ENCODE data around the gene SPTBN1.

SPTBN1 gene

DNA sequence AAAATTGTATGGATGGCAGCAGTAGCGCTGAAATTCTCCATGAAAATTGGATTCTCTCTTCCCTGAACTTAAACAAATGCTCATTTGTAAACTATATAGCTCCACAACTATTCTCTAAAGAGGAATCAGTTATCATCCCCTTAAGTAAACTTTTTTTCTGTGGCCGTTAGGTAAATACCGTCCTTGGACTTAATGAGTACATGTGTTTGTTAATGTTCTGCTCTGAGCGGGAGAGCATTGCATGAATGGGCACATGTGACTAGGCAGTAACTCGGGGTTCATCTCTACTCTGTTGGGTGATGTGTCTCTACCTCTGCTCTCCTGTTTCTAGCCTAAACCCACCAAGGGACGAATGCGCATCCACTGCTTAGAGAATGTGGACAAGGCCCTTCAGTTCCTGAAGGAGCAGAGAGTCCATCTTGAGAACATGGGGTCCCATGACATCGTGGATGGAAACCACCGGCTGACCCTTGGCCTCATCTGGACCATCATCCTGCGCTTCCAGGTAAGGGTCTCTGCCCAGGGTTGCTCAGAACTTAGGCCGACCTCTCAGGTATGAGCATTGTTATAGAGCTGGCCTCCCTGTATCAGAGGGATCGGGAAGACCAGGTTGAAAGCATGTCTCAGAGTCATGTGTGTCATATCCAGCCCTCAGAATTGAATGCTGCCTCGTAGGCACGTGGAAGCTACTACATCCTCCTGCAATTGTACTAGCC, 155.9 kb downstream of the SPTBN1 start:
- DNase-seq (ENCODE audit: low spot score) = no peak

DNA sequence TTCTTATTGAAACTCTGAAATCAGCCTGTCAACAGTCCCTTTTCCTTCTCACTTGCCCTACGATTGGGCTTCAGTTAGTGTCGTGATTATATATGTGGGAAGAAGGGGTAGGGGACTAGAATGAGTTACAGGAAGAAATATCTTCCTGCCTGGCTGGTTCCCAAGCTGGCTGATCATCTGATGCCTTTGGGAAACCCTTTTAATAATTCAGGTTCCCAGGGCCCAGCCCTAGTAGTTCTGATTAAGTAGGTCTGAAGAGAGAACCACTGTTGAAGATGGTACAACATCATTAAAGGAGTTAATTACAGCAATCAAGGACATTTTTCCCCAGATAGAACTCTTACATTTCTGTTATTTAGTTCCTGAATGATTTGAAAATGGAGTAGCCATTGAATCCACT, 157.3 kb downstream of the SPTBN1 start:
- DNase-seq (ENCODE audit: low spot score) = peak; percentile 62

DNA sequence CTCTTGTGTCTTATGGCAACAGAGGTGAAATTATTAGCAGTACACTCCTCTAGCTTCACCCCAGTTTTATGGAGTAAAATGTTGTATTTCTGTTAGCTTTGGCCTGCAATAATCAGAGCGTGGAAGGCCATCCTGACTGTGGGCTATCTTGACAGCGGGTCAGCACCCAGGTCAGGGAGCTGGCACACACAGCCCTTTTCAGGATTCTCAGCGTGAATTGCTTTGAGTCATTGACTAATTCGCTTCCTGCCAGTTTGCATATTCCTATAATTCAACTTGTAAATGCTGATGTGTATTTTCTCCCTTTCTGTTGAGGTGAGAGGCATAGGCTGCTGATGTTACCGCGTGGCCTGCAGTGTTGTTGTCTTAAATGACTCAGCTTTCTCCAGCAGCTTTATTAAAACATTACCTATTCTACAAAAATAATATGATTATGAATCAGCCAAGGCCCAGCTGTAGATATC, 157.7 kb downstream of the SPTBN1 start:
- peak; percentile 92 for DNase-seq (ENCODE audit: low spot score)

DNA sequence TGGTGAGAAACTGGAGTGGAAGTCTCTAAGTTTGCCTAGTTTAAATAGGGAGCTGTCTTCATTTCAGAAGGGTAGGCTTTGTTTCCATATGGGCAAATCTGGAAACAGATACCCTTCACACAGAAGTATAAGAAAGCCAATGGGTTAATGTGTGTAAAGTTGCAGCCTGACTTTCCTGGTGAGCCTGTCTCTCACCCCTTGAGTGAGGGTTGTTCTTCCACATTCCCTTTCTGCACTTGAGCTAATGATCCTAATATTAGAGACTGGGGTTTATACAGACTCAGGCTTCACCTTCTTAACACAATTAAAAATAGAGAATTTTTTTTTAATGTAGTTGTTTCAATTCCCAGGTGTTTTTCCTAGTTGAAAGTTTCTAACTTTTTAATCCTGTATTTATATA, 158.7 kb downstream of the SPTBN1 start:
- DNase-seq (ENCODE audit: low spot score) = no peak

DNA sequence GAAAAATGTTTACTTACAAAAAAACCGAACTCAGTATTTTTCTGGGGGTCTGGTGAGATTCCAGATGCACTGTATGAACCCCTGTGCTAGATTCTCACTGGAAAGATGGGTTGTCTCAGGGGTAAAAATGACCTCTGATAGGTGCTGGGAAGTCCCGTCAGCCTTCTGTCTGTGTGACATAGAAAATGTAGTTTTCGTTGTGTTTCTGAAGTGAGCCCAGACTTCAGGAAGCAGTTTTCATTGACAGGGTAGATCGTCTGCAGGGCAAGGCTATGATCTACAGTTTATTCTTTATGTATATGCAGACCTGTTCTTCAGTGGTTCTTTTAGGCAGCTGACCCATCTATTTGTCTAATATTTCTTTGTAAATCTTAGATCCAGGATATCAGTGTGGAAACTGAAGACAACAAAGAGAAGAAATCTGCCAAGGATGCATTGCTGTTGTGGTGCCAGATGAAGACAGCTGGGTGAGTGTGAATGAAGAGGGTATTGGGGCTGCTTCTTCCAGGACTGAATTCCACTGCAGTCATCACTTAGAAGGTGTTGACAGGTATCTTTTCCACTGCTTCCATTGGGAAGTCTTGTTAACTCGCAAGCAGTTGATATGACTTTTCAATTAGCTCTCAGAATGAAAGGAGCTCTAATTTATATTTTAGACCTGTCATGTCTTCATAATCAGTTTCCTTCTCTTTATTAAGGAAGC, 159.9 kb downstream of the SPTBN1 start:
- no peak for DNase-seq (ENCODE audit: low spot score)

DNA sequence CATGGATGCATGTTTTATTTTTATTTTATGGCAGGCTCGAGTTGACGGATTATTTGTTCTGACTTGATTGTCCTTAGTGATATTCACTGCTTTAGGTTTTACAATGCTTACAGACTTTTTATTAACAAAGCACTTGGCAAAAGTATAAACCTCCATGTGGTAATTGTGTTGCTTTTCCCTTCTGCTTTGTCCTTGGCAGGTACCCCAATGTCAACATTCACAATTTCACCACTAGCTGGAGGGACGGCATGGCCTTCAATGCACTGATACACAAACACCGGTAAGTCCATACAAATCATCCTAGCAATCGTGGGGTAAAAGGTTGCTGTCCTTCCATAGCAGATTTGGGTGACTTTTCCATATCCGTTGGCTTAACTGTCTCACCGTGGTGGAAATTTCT, 161.3 kb downstream of the SPTBN1 start:
- DNase-seq (ENCODE audit: low spot score) = no peak

DNA sequence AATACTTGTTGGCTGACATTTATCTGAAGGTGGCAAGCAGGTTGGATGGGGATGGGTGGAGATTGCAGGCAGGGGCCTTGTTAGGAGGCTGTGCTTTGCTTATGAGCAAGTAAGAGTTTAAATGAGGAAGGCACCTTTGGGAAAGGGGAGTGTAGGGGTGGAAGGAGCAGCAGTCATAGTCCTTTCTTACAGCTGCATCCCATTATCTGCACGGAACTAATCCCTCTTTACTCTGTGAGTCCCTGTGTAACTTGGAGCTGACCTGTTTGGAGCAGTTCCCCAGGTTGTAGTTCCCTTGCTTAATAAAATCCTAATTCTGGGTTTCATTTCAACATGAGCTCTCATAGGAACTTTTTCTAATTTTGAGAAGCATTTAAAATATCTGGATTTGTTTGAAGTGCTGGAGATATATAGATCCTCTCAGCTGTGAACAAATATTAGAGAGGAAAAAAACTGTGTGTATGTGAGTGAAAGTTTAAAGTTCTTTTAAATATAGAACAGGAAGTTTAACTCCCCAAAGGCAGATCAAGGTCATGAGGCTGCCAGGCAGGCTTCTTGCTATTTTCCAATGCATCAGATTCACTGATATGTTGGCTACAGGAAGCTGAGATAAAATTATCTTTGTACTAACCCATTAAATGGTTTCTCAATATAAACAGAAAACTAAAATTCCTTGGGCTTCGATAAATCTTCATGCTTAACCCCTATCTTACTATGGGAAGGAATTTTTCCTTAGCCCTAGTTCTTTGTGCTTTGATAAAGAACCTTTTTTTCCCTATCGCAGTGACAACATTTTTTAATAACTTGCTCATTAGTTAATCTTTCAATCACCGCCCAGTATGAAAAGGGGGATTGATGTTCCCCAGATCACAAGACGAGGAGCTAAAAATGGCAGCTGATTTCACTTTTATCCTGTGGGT, 162.8 kb downstream of the SPTBN1 start:
- no peak for DNase-seq (ENCODE audit: low spot score)

DNA sequence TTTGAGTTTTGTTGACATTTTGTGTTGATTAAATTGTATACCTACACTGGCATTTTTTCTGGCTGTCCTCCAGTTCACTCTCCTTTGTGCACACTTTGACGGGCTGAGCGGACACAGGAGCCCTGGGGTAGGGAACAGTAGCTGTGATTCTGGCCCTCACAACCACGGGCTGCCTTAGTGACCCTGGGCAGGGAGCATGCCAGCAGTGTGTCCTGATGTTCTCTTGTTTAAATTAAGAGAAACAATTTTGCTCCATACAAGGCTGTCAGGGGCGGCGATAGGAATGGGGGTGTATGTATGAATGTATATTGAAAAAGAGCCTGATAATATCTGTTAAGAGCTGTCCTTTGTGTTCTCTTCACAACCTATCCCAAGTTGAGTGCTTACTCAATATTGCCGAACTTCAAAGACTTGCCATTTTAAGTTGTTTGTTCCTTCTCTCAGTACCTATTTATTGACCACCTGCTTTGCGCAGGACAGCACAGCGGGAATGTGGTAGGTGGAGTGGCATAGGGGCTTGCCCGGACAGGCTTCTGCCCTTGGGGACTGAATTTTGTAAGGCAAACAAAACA, 163.6 kb downstream of the SPTBN1 start:
- DNase-seq (ENCODE audit: low spot score) = no peak

DNA sequence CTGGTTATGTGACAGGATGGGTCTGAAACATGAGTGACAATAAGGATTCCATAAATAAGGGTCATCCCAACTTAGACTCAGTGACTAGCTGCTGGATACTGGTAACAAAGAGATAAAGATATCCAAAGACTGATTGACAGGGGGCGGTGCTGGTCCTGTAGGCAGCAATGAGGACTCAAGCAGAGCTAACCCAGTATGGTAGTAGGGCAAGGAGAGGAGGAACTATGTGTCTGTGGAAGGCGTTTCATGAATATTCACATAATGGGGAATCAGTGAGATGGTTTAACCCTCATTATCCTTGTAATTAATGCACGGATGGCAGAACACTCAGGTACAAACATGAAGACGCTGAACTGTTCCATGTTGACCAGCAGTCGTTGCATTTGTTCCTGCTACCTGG, 164.8 kb downstream of the SPTBN1 start:
- DNase-seq (ENCODE audit: low spot score) = no peak

DNA sequence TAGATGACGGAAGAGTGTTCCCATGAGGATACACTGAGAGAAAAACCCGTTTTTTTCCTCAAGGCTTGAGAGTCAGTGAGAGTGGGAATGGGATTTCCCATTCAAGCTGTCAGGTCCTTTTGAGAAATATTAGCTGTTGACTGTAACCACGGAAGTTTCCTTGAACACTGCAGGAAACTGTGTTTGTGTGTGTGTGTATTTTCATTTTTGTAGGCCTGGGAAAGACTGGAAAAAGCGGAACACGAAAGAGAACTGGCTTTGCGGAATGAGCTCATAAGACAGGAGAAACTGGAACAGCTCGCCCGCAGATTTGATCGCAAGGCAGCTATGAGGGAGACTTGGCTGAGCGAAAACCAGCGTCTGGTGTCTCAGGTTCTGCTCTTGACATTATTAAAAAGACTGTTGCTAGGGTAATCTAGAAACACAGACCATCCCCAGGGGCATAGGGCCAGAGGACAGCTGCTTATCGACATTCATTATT, 168.5 kb downstream of the SPTBN1 start:
- no peak for DNase-seq (ENCODE audit: low spot score)

DNA sequence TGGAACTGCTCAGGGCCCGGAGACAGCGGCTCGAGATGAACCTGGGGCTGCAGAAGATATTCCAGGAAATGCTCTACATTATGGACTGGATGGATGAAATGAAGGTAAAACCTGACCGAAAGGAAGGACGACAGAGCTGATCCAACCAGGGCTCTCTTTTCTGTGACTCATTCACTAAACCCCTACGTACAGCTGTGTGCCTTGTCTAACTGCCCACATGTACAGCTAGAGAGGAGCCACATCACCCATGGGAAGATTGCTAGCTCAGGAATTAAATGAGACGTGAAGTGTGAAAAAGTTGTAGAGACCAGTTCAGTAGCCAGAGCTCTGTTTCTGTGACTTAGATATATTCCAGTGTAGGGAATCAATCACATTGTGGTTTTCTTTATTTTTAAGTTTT, 170.0 kb downstream of the SPTBN1 start:
- DNase-seq (ENCODE audit: low spot score) = no peak

DNA sequence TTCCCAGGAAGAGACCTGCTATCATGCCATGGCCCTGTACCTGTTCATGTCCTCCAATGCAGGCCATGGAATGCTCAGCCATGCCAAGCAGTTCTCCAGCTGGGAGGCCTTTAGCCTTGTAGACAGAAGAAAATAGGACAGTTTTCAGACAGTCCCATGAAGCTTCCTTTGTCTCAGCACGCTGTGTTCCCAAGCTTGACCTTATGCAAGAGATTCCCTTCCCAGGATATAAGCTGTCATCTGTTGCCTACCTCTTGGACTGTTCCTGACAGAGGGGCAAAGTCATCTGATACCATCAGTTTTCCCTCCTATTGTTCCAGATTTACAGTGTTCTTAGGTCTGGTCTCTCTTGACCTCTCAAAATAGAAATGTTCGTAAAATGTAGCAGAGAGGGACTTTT, 170.8 kb downstream of the SPTBN1 start:
- DNase-seq (ENCODE audit: low spot score) = no peak

DNA sequence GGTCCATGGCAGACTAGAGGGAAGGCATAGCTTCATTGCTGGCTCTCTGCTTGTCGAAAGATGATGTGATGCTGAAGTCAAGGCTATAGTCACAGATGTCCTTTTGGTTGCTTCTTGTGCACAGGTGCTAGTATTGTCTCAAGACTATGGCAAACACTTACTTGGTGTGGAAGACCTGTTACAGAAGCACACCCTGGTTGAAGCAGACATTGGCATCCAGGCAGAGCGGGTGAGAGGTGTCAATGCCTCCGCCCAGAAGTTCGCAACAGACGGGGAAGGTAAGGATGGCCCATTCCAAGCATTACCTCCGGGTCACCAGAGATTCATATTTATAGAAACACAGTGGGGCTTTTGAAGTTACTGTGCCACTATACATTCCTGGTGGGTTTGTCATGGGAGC, 171.8 kb downstream of the SPTBN1 start:
- DNase-seq (ENCODE audit: low spot score) = no peak

DNA sequence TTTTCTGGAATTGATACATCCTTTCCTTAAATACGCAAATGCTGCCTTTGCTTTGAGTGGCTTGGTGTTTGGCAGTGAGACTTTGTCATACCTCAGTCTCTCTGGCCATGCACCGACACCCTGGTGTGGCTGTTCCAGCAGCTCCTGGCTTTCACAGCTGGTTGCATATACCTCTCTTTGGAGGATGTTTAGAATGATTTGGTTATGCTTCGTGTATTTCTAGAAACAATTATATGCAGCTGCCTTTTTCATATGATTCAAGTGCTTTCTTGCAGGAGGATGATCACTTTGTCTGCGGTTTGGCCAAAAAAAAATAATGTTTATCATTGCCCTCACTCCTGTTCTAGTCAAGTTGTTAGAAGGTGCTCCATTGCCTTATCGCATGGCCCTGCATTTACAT, 172.3 kb downstream of the SPTBN1 start:
- no peak for DNase-seq (ENCODE audit: low spot score)

DNA sequence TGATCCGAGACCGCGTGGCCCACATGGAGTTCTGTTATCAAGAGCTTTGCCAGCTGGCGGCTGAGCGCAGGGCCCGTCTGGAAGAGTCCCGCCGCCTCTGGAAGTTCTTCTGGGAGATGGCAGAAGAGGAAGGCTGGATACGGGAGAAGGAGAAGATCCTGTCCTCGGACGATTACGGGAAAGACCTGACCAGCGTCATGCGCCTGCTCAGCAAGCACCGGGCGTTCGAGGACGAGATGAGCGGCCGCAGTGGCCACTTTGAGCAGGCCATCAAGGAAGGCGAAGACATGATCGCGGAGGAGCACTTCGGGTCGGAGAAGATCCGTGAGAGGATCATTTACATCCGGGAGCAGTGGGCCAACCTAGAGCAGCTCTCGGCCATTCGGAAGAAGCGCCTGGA, 172.8 kb downstream of the SPTBN1 start:
- no peak for DNase-seq (ENCODE audit: low spot score)

DNA sequence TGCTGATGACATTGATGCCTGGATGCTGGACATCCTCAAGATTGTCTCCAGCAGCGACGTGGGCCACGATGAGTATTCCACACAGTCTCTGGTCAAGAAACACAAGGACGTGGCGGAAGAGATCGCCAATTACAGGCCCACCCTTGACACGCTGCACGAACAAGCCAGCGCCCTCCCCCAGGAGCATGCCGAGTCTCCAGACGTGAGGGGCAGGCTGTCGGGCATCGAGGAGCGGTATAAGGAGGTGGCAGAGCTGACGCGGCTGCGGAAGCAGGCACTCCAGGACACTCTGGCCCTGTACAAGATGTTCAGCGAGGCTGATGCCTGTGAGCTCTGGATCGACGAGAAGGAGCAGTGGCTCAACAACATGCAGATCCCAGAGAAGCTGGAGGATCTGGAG, 173.3 kb downstream of the SPTBN1 start:
- DNase-seq (ENCODE audit: low spot score) = no peak

DNA sequence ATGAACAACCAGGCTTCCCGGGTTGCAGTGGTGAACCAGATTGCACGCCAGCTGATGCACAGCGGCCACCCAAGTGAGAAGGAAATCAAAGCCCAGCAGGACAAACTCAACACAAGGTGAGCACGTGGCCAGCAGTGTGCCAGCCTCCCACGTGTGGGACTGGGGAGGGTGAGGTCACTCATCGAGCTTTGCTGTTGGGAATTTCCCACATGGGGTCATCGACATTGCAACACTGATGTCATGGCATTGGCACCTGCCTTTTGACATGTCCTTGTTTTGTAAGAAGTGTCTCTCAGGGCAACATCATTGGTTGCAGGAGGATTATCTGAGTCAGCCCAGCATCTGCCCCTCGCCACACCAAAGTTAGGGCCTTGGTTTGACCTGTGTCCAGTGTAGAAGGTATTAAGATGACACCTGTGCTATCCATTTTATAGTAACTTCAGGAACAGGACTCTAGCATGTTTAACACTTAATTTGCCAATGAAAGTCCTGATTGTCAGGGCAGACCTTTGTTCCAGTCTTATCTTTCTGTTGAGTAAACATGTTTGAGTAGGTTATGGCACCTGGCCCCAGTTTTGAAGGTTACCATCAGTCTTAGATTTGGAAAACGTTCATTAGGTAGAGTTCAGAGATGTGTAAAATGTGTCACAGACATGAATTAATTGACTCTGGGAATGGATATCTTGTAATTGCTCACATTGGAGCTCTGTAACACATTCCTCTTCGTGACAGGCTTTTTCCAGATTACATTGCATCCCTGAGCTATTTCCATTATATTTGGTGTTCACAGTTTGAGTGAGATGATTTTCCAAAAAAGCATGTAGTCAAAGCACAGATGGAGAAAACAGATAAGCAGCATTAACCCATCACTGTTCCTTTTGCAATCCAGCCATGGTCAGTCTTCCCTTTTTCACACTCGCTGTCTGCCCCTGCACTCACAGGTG, 174.1 kb downstream of the SPTBN1 start:
- peak; percentile 100 for DNase-seq (ENCODE audit: low spot score)

DNA sequence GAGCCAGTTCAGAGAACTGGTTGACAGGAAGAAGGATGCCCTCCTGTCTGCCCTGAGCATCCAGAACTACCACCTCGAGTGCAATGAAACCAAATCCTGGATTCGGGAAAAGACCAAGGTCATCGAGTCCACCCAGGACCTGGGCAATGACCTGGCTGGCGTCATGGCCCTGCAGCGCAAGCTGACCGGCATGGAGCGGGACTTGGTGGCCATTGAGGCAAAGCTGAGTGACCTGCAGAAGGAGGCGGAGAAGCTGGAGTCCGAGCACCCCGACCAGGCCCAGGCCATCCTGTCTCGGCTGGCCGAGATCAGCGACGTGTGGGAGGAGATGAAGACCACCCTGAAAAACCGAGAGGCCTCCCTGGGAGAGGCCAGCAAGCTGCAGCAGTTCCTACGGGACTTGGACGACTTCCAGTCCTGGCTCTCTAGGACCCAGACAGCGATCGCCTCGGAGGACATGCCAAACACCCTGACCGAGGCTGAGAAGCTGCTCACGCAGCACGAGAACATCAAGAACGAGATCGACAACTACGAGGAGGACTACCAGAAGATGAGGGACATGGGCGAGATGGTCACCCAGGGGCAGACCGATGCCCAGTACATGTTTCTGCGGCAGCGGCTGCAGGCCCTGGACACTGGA, 174.9 kb downstream of the SPTBN1 start:
- no peak for DNase-seq (ENCODE audit: low spot score)

DNA sequence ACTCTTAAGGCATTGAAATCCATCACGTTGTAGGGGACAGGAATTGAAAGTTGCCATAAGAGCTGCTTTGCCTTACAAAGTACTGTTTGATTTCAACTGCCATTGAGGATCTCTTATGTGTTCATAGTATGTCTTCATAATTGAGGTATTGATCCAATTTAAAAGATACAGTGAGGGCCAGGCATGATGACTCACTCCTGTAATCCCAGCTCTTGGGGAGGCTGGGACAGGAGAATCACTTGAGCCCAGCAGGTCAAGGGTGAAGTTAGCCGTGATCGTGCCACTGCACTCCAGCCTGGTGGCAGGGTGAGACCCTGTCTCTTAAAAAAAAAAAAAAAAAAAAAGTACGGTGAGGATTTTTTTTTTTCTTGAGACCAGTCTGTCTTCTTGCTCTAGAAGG, 175.6 kb downstream of the SPTBN1 start:
- DNase-seq (ENCODE audit: low spot score) = no peak

All from kidney tubule cell (primary cell).